GM19467 (cell line): ENCODE measurements around the gene CPB1.

Experiments
- ATAC-seq: cut with Tn5 transposase; IDR thresholded peaks from one replicate; pipeline ENCODE4 v1.9.1; 2021; ENCODE audit warnings: mild to moderate bottlenecking, moderate library complexity; ENCODE audit not compliant: unreplicated experiment

Gene CPB1

DNA sequence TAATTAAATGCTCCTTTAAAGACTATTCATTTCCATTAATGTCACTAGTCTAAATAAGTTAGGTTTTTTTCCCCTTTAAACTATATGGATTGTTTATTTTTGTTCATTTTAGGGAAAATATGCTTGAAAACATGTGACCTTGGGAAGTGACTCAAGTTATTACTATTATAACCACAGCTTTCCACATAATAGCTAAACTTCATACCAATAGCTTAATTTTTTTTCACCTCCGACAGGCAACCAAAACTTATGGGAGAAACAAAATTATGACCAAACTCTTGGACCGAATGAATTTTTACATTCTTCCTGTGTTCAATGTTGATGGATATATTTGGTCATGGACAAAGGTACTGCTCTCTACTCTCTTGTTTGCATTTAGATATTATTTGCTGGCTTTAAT is 53.7 kb downstream of the CPB1 start:
- no peak for ATAC-seq

DNA sequence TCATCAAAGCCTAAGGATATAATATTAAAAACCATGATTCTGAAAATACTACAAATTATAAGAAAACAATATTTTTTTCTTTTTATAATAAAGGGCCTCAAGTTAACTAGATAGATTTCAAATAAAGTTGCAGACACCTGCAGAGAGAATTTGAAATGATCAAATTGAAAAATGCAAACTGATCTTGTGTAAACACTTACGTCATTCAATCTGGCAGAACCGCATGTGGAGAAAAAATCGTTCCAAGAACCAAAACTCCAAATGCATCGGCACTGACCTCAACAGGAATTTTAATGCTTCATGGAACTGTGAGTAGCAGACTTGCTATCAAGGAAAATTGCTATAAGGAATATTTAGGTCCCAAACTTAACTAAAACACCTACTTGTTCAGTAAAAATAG is 54.7 kb downstream of the CPB1 start:
- no peak for ATAC-seq

DNA sequence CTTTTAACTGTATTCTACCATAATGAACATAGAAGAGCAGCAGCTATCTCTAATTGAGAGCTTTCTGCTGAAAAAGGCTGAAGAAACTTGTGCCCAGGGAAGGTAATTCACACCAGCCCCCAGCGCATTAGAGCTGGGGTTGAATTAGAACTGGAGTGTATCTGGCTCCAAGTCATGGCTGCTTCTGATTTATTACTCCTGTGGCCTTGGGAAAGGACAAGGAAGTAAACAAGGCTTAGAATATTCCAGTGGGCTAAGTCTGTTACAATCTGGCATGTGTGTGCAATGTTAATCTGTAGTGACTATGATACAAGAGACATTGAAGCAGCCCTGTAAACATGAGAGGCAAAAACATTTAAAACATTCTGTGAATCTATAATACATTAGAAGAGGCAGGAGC is 55.6 kb downstream of the CPB1 start:
- ATAC-seq, result no peak

DNA sequence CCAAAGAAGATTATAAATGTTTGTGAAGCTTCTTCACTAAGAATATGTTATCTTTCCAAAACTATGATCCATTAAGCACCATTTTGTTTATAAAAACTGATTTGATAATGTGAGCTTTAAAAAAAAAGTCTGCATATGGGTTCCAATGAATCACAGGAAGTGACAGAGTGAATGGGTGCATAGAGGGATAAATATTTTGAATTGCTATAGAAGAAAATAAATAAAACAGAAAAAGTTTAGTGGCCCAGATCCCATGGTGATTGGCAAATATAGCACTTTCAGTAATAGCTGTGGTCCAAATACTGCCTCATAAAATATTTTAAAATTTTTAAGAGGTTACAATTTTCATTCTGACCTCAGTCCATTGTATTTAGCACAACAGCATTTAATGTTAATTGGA is 56.6 kb downstream of the CPB1 start:
- ATAC-seq, result no peak

DNA sequence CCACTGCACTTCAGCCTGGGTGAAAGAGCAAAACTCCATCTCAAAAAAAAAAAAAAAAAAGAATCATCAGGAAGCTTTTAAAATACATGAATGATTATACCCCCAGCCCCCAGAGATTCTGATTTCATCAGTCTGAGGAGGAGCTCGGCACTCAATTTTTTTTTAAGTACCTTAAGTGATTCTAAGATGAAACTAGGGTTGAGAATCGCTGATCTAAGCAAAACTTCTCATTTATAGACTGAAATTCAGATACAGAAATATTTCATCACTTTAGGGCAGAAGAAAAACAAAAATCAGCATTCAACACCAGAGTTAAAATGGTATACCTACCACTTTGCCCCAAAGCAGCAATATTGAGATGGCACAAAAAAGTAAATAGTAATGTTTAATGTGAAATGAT is 62.2 kb downstream of the CPB1 start:
- ATAC-seq, result no peak

DNA sequence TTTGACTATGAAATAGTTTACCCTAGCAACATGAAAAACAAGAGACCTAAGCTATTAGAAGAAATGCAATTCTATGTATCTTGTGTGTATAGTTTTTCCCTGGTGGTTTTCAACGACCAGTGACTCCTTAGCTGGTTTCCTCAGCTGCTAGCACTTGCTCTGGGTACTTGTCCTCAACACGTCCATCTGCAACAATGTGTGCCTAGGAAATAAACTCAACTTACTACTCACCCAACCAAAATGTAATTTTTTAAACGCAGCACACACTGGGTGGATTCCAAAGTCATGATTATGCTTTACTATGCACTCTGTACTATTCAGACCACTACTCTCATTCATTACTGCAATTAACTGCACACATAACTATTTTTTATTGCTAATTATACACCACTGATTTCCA is 68.5 kb downstream of the CPB1 start:
- no peak for ATAC-seq

DNA sequence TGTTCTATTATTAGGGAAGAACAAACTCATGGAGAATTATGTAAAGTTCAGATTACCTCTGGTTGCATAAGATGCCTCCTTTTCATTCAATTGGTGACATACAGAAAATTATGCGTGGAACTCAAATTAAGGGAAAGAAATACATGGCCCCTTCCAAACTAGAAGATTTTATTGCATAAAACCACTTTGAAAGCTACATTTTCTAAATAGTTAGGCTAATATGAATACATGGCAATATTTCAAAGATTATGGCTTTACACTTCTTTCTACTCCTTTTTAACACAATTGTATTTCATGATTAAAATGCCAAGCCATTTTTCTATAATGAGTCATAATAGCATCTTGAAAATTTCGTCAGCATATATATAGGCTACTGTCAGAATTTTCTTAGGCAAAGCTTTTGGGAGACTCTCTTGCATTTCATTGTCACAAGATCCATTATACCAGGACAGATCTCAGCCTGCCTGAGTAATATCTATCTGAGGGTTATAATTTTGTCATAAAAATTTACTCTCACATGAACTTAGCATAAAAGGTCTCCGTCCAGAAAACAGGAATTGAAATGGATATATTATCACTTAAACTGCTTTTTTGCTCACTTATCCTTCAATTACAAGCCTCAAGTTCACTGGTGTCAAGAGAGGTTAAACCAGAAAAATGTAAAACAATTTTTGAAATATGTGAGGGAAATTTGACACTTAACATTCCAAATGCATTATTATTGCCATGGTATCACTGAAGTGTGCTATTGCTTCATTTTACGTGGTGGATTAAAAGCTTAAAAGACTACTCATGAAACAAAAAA is 74.6 kb downstream of the CPB1 start:
- ATAC-seq, result no peak

DNA sequence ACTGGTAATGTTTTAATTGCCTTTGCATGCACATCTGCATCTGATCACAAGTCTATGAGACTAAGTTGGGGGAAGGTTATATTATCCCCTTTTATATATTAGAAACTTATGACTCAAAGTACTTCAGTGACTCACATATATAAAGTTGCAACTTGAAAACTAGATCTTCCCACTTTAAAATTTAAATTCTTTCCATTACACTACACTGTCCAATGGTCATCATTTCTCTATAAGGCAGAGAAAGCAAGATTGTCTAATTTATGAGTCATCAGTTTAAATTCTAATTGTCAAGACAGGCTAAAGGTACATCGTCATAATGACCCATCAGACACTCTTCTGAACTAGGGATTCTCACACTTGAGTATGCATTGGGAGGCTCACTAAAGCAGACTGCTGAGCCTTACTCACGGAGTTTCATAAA is 75.4 kb downstream of the CPB1 start:
- ATAC-seq, result no peak

DNA sequence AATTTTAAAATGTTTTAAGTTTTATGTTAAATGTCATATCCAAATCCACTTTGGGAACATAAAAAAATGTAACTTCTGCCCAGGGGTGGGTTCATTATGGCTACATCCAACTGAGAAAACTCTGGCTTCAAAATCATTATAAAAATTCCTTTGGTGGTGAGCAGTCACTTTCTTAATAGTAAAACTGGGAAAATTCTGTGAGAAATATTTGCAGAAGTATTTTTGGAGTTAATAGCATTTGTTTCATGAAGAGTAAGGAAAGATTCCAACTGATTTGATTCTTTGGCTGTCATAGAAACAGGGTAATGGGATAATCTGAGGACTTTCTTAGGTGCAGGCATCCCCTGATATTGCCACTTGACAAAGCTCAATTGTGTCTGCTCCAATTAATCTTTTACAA is 76.3 kb downstream of the CPB1 start:
- ATAC-seq, result no peak

DNA sequence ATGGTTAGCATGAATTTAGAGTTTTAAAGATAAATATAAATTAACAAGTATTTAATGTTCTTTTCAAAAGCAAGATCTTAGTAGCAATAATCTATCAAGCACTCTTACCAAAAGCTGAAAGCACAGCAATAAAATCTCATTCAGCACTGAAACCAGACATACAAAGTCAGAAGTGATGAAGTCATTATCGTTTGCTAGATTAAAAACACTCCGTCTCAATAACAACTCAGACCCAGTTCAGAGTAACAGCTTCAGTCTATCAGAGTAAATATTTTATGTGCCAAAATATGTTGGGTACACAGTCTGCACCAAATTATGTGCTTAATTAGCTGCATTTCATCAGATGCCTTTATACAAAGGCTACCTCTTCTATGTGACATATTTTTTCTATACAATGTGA is 79.1 kb downstream of the CPB1 start:
- ATAC-seq, result no peak
